NCI-H1417 treated with DMSO at 0.1 percent for 48 hours (cell line): ENCODE data around the gene CKAP4.
"Not testable (repeated sequence)": the region's sequence is repeated elsewhere in the genome, so short reads cannot be mapped to it uniquely, and the experiment has no call there.

Experiments
- DNase-seq: peaks from one replicate; lab custom pipeline; 2025; lab: John Stamatoyannopoulos, UW

Gene CKAP4

GRCh38 chr12:106247674-106248311, at the start of gene CKAP4:
Gene CKAP4, minus strand, starts transcription at chr12:106248020. Its CDS starts 169 bp downstream, at chr12:106247851.
- DNase-seq: peak; percentile 19

- DNase-seq: no peak
These were observed 49.3 kb upstream of the CKAP4 start for GRCh38 chr12:106297075-106297474.

GRCh38 chr12:106296179-106296877, 48.5 kb upstream of the CKAP4 start:
- DNase-seq: no peak

GRCh38 chr12:106292339-106292738, 44.5 kb upstream of the CKAP4 start:
- DNase-seq: no peak

GRCh38 chr12:106291342-106291741, 43.5 kb upstream of the CKAP4 start:
- peak; percentile 84 for DNase-seq

GRCh38 chr12:106290666-106291065, 42.8 kb upstream of the CKAP4 start:
- no peak for DNase-seq

GRCh38 chr12:106289196-106289681, 41.4 kb upstream of the CKAP4 start:
- no peak for DNase-seq

GRCh38 chr12:106288494-106289195, 40.8 kb upstream of the CKAP4 start:
- DNase-seq: no peak

GRCh38 chr12:106288101-106288493, 40.3 kb upstream of the CKAP4 start:
- no peak for DNase-seq

GRCh38 chr12:106287364-106287763, 39.5 kb upstream of the CKAP4 start:
- no peak for DNase-seq

- not testable (repeated sequence) for DNase-seq
These were observed 38.8 kb upstream of the CKAP4 start for GRCh38 chr12:106286576-106287162.

- DNase-seq: no peak
These were observed 38.2 kb upstream of the CKAP4 start for GRCh38 chr12:106285982-106286381.

- no peak for DNase-seq
These were observed 36.7 kb upstream of the CKAP4 start for GRCh38 chr12:106284358-106285105.

GRCh38 chr12:106282457-106283097, 34.8 kb upstream of the CKAP4 start:
- no peak for DNase-seq

- DNase-seq: no peak
These were observed 34.0 kb upstream of the CKAP4 start for GRCh38 chr12:106281804-106282203.

GRCh38 chr12:106281056-106281782, 33.4 kb upstream of the CKAP4 start:
- no peak for DNase-seq

- DNase-seq: no peak
These were observed 32.3 kb upstream of the CKAP4 start for GRCh38 chr12:106280106-106280505.

GRCh38 chr12:106276032-106276740, 28.4 kb upstream of the CKAP4 start:
- DNase-seq: no peak

- DNase-seq: no peak
These were observed 27.6 kb upstream of the CKAP4 start for GRCh38 chr12:106275458-106275857.

- no peak for DNase-seq
These were observed 26.8 kb upstream of the CKAP4 start for GRCh38 chr12:106274575-106275121.
